RPMI7951 (cell line): ENCODE measurements around the gene SAC3D1. TPM values are rescaled to one million over a fixed set of nuclear protein-coding genes. Genes with fewer than 3 reads are reported as not detected.
"Not testable (repeated sequence)": the region's sequence is repeated elsewhere in the genome, so short reads cannot be mapped to it uniquely, and the experiment has no call there.

Experiments used
- DNase-seq: peaks from one replicate; pipeline ENCODE4 v3.0.0-alpha.2; 2012; ENCODE audit warnings: low read depth
- total RNA-seq: library from RNA; depleted of rRNA; stranded (reverse); fragments of >200 nt; shearing (Covaris generic); gene quantifications from 2 replicates; pipeline ENCODE4 v1.2.3, GENCODE V29; 2014

SAC3D1 gene
- total RNA-seq, 1 experiment from 2014 or later = 18.9 TPM

DNA sequence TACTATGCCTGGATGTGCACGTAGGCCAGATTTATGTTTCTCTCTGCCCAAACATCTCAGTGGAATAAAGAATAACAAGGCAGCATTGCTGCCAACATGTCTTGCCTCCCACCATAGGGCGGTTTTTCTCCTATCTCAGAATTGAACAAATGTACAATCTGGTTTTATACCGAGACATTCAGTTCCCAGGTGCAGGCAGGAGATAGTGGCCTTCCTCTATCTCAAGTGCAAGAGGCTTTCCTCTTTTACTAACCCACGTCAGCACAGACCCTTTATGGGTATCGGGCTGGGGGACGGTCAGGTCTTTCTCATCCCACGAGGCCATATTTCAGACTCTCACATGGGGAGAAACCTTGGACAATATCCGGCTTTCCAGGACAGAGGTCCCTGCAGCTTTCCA is 17.5 kb upstream of the SAC3D1 start:
- not testable (repeated sequence) for DNase-seq

- DNase-seq = no peak
Measured at GRCh38 chr11:65026810-65027209, 14.2 kb upstream of the SAC3D1 start.

DNA sequence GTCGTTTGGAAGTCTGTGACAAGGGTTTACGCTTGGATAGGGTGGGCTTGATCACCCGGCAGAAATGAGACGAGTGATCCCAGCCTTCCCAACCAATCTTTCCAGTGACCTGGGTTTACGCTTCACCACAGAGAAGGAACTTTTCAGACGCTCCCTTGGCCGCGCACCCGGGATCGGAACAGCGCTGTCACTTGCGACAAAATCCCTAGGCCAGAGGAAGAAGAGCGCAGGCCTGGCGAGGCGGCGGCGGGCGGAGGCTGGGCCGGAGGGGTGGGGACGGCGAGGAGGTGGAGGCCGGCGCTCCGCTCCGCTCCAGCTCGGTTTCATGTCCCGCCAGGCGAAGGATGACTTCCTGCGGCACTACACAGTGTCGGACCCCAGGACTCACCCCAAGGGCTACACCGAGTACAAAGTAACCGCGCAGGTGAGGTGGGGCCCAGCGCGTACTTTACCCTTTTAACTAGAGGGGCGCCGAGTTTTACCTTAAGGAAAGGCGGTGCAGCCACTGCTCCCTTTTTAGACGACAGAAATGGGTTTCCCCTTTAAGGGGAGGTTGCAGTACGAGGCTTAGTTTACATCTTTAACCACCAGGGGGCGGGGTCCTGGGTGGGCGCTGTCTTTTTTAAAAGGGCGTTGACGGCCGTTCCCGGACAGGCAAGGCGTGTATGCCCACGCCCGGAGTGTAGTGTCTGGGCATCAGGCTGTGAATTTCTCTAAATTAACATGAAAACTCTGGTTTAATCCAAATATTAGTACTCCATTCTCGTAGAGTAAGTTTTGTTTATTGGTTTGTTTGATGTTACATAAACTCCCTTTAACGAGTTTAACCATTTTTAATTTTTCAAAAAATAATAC is 13.6 kb upstream of the SAC3D1 start, which contains the start of gene SNX15:
Gene SNX15, plus strand, starts transcription at position 227 of the 855 bp plus-strand sequence. Its CDS starts 99 bp downstream, at position 326.
- peak; percentile 97 for DNase-seq

DNA sequence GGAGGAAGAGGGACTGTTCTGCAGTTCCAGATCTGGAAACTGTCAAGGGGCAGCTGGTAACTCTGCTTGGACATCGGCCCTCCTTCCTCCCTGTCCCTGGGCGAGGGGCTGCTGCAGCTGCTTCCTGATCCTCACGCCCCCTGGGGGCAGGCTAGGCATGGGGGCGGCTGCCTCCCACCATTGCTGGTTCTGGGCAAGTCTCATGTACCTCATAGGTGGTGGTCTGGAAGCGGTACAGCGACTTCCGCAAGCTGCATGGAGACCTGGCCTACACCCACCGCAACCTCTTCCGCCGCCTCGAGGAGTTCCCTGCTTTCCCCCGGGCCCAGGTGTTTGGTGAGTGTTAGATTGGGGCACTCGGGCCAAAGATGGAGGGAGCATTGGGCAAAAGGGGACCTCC is 8.8 kb upstream of the SAC3D1 start:
- DNase-seq = no peak

DNA sequence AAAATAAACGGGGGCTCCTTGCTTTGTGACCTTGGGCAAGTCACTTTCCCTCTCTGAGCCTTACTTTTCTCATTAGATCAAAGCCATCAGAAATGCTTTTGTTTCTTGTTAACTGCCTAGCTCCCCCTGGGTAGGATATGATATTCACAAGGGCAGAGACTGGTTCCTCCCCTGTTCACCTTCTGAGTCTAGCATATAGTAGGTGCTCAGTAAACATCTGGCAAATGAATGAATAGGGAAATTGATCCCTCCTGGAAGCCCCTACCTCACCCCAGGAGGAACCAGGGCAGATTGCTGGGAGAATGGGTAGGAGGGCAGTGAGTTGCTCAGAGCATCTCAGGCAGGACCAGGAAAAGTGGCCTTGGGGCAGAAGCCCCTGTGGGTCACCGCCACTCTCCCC is 6.6 kb upstream of the SAC3D1 start:
- DNase-seq = no peak

DNA sequence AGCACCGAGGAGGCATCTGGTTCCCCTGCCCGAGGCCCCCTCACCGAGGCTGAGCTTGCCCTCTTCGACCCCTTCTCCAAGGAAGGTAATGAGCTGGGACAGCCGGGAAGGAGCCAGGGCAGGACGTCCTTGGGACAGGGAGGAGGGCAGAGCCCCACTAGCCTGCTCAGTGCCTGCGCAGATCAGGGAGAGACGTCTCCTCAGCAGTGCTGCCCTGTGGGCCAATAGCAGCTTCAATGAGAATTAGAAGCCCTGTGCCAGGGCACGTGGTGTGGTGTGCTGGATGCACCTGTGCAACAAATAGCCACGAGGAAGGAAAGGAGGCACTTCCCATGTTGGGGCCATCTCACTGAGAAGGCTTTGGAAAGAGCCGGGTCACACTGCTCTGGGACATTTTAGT is 5.4 kb upstream of the SAC3D1 start:
- no peak for DNase-seq

DNA sequence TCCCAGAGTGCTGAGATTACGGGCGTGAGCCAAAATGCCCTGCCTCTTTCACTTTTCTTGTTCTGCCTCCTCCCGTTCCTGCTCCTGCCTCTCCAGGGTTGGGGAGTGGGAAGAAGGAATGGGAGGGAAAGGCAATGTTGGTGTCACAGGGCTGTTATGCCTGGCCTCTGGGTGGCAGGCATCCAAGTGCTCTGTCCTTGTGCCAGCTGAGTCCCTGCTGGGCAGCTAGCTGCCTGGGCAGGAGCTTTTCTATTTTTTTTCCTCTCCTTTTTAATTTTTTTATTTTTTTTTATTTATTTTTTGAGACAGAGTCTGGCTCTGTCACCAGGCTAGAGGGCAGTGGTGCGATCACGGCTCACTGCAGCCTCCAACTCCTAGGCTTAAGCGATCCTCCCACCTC is 4.1 kb upstream of the SAC3D1 start:
- DNase-seq = no peak

- no peak for DNase-seq
Measured at GRCh38 chr11:65040520-65040846, 527 bp upstream of the SAC3D1 start.

DNA sequence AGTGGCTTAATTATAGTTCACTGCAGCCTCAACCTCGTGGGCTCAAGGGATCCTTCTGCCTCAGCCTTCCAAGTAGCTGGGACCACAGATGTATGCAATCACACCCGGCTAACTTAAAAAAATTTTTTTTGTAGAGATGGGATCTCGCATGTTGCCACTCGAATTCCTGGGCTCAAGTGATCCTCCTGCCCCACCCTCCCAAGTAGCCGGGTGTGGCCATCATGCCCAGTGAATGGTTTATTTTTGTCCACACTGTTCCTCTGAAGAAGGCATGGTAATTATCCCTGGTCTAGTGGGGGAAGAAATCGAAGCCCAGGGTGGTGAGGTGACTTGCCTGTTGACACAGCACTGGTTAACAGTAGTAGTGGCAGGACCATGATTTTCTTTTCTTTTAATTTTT is 1.9 kb downstream of the SAC3D1 start:
- DNase-seq = no peak

DNA sequence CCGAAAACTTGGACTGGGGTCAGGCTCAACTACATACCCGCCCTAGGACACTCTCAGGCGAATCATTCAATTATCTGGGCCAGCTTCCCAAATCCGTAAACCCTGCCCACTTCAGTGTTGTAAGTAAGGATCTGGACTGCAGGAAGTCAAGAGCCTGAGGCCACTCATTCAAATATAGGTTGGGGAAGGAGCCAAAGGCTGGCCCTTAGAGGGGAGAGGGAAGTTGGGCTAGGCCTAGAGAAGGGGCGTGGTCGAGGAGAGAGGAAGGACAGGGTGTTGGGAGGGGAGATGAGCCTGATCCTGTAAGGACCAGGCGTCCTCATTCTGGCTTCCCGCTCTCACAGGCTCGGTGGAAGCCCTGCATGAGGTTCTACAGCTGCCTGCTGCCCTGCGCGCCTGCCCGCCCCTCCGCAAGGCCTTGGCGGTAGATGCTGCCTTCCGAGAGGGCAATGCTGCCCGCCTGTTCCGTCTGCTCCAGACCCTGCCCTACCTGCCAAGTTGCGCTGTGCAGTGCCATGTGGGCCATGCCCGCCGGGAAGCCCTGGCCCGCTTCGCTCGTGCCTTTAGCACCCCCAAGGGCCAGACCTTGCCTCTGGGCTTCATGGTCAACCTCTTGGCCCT is 3.0 kb downstream of the SAC3D1 start:
- peak; percentile 53 for DNase-seq

- DNase-seq = no peak
Measured at GRCh38 chr11:65045061-65045460, 4.1 kb downstream of the SAC3D1 start.

DNA sequence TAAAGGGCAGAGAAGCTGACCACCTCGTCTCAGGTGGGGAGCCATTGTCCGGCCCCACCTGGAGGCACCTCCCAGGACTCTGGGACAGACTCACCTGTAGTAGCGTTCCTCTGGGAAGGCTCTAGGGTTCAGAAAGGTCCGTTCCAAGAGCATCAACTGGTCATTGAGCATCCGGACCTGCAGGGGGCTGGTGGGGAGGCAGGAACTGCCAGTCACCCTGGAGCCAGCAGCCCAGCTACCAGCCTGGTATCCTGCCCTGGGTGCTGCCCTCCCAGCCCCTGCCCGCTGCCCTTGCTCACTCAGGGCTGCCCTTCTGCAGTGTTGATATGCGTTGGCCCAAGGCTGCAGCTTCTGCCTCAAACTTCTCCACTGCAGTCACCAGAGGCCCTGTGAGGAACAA is 4.7 kb downstream of the SAC3D1 start:
- DNase-seq = no peak

- DNase-seq = no peak
Measured at GRCh38 chr11:65047581-65048422, 6.8 kb downstream of the SAC3D1 start.

GRCh38 chr11:65051398-65051858 is 10.4 kb downstream of the SAC3D1 start:
- DNase-seq = no peak

DNA sequence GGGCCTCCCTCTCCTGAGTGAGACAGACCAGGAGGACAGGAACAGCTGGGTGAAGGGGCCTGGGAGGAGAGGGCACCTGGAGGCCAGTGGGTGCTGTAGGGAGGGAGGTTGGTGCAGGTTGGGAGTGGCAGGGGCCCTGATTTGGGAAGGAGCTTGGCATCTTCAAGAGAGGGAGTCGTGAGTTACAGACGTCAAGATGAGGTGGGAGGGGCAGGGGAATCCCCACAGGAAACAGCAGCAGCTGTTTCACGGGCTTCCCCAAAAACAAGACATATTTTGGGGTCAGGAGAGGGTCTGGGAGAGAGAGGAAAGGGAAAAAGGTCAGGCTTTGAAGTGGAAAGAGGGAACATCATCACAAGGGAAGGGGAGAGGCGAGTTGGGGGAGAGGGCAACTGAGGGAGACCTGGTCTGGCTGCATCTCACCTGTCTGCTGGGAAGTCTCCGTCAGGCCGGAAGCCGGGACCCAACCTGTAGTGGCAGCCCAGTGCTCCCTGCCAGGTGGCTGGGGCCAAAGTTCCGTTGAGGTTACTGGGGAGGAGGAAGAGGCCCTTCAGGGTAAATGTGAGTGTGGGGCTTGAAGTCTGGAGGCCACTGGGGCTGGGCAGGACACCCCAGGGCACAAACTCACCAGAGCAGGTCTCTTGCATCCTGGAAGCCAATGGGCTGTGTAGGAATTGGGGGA is 13.0 kb downstream of the SAC3D1 start:
- no peak for DNase-seq

DNA sequence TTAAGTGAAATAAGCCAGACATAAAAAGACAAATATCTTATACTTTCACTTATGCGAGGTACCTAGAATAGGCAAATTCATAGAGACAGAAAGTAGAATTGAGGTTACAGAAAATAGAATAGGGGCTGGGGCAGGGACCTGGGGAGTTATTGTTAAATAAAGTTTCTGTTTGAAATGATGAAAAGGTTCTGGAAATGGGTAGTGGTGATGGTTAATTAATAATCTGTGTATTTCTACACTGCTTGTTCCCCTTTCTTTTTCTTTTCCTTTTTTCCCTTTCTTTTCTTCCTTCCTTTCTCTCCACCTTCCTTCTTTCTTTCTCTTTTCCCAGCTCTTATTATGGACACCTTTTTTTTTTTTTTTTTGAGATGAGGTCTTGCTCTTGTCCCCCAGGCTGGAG is 14.5 kb downstream of the SAC3D1 start:
- DNase-seq = no peak

DNA sequence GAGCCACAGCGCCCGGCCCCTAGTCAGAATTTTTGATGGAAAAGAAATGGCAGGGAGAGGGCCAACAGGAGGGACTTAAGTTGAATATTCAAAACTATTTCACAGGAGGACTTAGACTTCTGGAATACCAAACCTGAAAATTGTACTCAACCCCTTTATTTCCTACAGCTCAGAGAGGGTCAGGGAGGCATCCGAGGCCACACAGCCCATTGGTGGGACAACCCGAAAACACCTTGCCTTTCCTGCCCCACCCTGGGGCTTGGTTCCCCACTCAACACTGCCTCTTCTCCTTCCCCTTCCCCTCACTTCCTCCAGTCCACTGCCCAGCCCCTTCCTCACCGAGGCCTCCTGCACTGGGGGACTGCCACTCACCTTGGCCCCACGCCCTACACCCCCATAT is 16.0 kb downstream of the SAC3D1 start:
- no peak for DNase-seq

- DNase-seq = no peak
Measured at GRCh38 chr11:65057526-65057925, 16.5 kb downstream of the SAC3D1 start.

DNA sequence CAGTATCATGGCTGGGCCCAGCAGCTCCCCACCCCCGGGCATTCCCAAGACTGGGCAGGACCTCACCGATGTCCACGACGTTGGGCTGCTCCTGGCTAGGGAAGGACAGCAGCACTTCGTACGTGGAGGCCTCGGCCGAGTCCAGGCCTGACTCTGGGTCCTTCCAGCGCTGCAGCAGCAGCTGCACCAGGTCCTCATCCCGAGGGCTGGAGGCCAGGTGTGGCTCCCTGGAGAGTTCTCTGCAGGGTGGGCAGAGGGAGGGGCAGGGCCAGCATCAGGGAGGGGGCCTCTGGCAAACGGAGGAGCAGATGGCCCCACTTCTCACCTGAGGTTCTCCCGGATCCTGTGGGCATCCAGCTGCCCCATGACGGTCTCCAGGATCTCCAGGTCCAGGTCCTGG is 17.0 kb downstream of the SAC3D1 start:
- no peak for DNase-seq

DNA sequence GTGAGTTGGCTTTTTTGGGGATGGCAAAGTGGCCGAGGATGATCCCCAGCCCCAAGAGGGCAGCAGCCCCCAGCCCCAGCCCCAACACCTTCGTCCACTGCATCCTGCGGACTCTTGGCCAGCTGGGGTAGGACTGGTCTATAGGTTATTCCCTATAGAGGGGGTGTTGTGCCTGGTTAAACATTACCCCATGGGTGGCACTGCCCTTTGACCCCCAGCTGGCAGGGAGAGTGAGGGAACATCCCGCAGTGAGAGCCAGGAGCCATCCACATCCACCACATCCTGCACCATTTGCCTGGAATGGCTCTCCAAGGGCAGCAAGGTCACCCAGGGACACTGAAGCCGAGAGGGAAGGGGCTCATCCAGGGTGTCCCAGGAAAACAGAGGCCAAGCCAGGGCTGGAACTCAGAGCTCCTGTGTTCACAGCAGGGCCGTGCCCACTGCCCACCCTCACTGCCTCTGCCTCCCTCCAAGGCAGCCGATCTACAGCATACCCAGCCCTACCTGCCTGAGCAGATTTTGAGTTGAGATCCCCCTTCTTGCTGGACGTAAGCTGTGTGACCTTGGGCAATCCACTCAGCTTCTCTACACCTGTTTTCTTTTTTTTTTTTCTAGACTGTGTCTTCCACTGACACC is 17.5 kb downstream of the SAC3D1 start, which contains the start of gene NAALADL1:
Gene NAALADL1, minus strand, starts transcription at position 135 of the 636 bp plus-strand sequence. Its CDS starts 32 bp downstream, at position 103.
- no peak for DNase-seq

- no peak for DNase-seq
Measured at GRCh38 chr11:65059523-65059922, 18.5 kb downstream of the SAC3D1 start.
